Mesendoderm (in vitro differentiated cells): ENCODE measurements around the gene HPN.
A peak's percentile ranks its signal among the peaks of the same experiment; 100 is the strongest.

Experiments
- DNase-seq: peaks from one replicate; pipeline ENCODE4 v3.0.0; 2013
- H2AK5ac ChIP-seq: 2 replicates; pipeline ENCODE4 v1.6.1; 2013; ENCODE audit warnings: low read length, inconsistent platforms
- H2BK120ac ChIP-seq: 2 replicates; pipeline ENCODE4 v1.6.1; 2013; ENCODE audit warnings: low read depth, mild to moderate bottlenecking, low read length, moderate library complexity, mixed read lengths
- H2BK15ac ChIP-seq: replicated peaks from 2 replicates; pipeline ENCODE4 v1.6.1; 2013; ENCODE audit warnings: low read depth, mild to moderate bottlenecking, moderate library complexity
- H2BK5ac ChIP-seq: 2 replicates; pipeline ENCODE4 v1.6.1; 2013; ENCODE audit warnings: low read length, inconsistent platforms
- H3K18ac ChIP-seq: 2 replicates; pipeline ENCODE4 v1.6.1; 2013; ENCODE audit warnings: mild to moderate bottlenecking, low read length, mixed read lengths
- H3K23ac ChIP-seq: one replicate; pipeline ENCODE4 v1.6.1; 2013; ENCODE audit warnings: low read length
- H3K27ac ChIP-seq: 2 replicates; pipeline ENCODE4 v1.5.1; 2013; ENCODE audit warnings: low read depth, mild to moderate bottlenecking, inconsistent platforms, low read length, moderate library complexity
- H3K27me3 ChIP-seq: 2 replicates; pipeline ENCODE4 v1.6.1; 2013; ENCODE audit warnings: low read length, control low read depth, mild to moderate bottlenecking, inconsistent platforms; ENCODE audit not compliant: insufficient read depth, poor library complexity
- H3K36me3 ChIP-seq: 2 replicates; pipeline ENCODE4 v1.6.1; 2013; ENCODE audit warnings: low read length, inconsistent platforms; ENCODE audit not compliant: control insufficient read depth, insufficient read depth
- H3K4ac ChIP-seq: one replicate; pipeline ENCODE4 v1.6.1; 2013; ENCODE audit warnings: low read depth, mild to moderate bottlenecking, low read length, moderate library complexity
- H3K4me1 ChIP-seq: 2 replicates; pipeline ENCODE4 v1.6.1; 2013; ENCODE audit warnings: low read depth, low read length, inconsistent platforms; ENCODE audit not compliant: control insufficient read depth
- H3K4me2 ChIP-seq: 2 replicates; pipeline ENCODE4 v1.6.1; 2013; ENCODE audit warnings: low read length
- H3K4me3 ChIP-seq: 2 replicates; pipeline ENCODE4 v1.5.1; 2013; ENCODE audit warnings: mild to moderate bottlenecking, low read length
- H3K56ac ChIP-seq: one replicate; pipeline ENCODE4 v1.6.1; 2013; ENCODE audit warnings: low read length
- H3K79me1 ChIP-seq: 2 replicates; pipeline ENCODE4 v1.6.1; 2013; ENCODE audit warnings: low read length, inconsistent platforms
- H3K79me2 ChIP-seq: 2 replicates; pipeline ENCODE4 v1.6.1; 2013; ENCODE audit warnings: mild to moderate bottlenecking, low read length; ENCODE audit not compliant: control insufficient read depth, insufficient read depth
- H3K9ac ChIP-seq: 2 replicates; pipeline ENCODE4 v1.6.1; 2013; ENCODE audit warnings: low read length, inconsistent platforms
- H4K5ac ChIP-seq: one replicate; pipeline ENCODE4 v1.6.1; 2013; ENCODE audit warnings: low read length
- H4K8ac ChIP-seq: one replicate; pipeline ENCODE4 v1.6.1; 2013; ENCODE audit warnings: low read depth, mild to moderate bottlenecking, control low read depth, low read length, moderate library complexity
- WGBS: extraction: QIAGEN DNeasy Blood & Tissue Kit; methylation state at CpG from one replicate; pipeline ENCODE4 v1.1.7; 2013; ENCODE audit warnings: low lambda C conversion rate, missing lambda C conversion rate; ENCODE audit not compliant: insufficient coverage; ENCODE audit errors: extremely low coverage; 5-methylcytosine and 5-hydroxymethylcytosine counted together

The HPN gene

GRCh38 chr19:35106898-35107541 is 65.5 kb downstream of the HPN start:
- no peak overlapping the region for H3K18ac ChIP-seq
- H3K79me1 ChIP-seq, result no peaks in the 10 kb centered on the region
- no peak overlapping the region for H3K9ac ChIP-seq
- no CpG with 5 or more reads among the region's 2 CpGs for WGBS
- H3K4ac ChIP-seq, result no peak overlapping the region
- no peak overlapping the region for H2AK5ac ChIP-seq
- H3K4me3 ChIP-seq, result no peak overlapping the region
- H3K36me3 ChIP-seq, result no peaks in the 10 kb centered on the region
- no peak overlapping the region for H3K23ac ChIP-seq
- H2BK120ac ChIP-seq, result no peak overlapping the region
- H3K4me2 ChIP-seq, result no peak overlapping the region
- no peaks in the 10 kb centered on the region for H3K79me2 ChIP-seq
- no peak overlapping the region for H3K56ac ChIP-seq
- no peak overlapping the region for H2BK15ac ChIP-seq
- H3K4me1 ChIP-seq, result no peaks in the 10 kb centered on the region
- DNase-seq, result no peak
- H2BK5ac ChIP-seq, result no peak overlapping the region
- no peak overlapping the region for H4K5ac ChIP-seq
- no peak overlapping the region for H3K27ac ChIP-seq
- H3K27me3 ChIP-seq, result no peaks in the 10 kb centered on the region
- no peak overlapping the region for H4K8ac ChIP-seq

DNA sequence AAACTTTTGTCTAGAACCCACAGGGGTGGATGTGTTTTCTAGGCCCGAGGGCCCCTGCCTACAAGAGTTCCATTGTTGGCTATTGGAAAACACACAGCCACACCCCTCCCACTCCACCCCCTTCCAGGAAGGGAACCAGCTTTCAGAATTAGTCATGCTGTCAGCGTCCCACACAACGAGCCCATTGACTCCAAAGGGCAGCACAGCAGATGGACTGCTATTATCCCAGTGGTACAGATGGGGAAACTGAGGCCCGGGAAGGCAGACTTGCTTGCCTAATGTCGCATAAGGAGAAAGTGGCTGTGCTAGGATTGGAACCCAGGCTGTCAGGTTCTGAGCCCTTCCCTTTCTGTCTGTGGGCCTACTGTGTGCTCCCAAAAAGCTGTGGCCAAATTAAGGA is 66.0 kb downstream of the HPN start:
- H3K4me3 ChIP-seq, result no peak overlapping the region
- no peak overlapping the region for H4K8ac ChIP-seq
- H3K27me3 ChIP-seq, result no peaks in the 10 kb centered on the region
- H3K4ac ChIP-seq, result no peak overlapping the region
- H2AK5ac ChIP-seq, result no peak overlapping the region
- H3K23ac ChIP-seq, result no peak overlapping the region
- no peak overlapping the region for H3K27ac ChIP-seq
- H3K79me1 ChIP-seq, result no peaks in the 10 kb centered on the region
- H3K18ac ChIP-seq, result no peak overlapping the region
- no peak overlapping the region for H2BK5ac ChIP-seq
- DNase-seq, result no peak
- no CpG with 5 or more reads among the region's 5 CpGs for WGBS
- no peak overlapping the region for H3K9ac ChIP-seq
- H2BK15ac ChIP-seq, result no peak overlapping the region
- H2BK120ac ChIP-seq, result no peak overlapping the region
- no peaks in the 10 kb centered on the region for H3K4me1 ChIP-seq
- no peaks in the 10 kb centered on the region for H3K79me2 ChIP-seq
- no peak overlapping the region for H4K5ac ChIP-seq
- no peaks in the 10 kb centered on the region for H3K36me3 ChIP-seq
- no peak overlapping the region for H3K56ac ChIP-seq
- no peak overlapping the region for H3K4me2 ChIP-seq

- no peak overlapping the region for H3K9ac ChIP-seq
- no peaks in the 10 kb centered on the region for H3K27me3 ChIP-seq
- no peaks in the 10 kb centered on the region for H3K36me3 ChIP-seq
- H4K8ac ChIP-seq, result no peak overlapping the region
- no peaks in the 10 kb centered on the region for H3K4me1 ChIP-seq
- no peak overlapping the region for H3K4me3 ChIP-seq
- H3K27ac ChIP-seq, result no peak overlapping the region
- DNase-seq, result no peak
- no peak overlapping the region for H2BK5ac ChIP-seq
- no peak overlapping the region for H3K23ac ChIP-seq
- H2AK5ac ChIP-seq, result no peak overlapping the region
- no peak overlapping the region for H4K5ac ChIP-seq
- H2BK120ac ChIP-seq, result no peak overlapping the region
- H3K4ac ChIP-seq, result no peak overlapping the region
- no peak overlapping the region for H3K18ac ChIP-seq
- H3K79me1 ChIP-seq, result no peaks in the 10 kb centered on the region
- WGBS, result no CpG with 5 or more reads among the region's 11 CpGs
- H3K79me2 ChIP-seq, result no peaks in the 10 kb centered on the region
- no peak overlapping the region for H2BK15ac ChIP-seq
- H3K4me2 ChIP-seq, result no peak overlapping the region
- H3K56ac ChIP-seq, result no peak overlapping the region
These were observed 67.2 kb downstream of the HPN start for GRCh38 chr19:35108730-35109129.

DNA sequence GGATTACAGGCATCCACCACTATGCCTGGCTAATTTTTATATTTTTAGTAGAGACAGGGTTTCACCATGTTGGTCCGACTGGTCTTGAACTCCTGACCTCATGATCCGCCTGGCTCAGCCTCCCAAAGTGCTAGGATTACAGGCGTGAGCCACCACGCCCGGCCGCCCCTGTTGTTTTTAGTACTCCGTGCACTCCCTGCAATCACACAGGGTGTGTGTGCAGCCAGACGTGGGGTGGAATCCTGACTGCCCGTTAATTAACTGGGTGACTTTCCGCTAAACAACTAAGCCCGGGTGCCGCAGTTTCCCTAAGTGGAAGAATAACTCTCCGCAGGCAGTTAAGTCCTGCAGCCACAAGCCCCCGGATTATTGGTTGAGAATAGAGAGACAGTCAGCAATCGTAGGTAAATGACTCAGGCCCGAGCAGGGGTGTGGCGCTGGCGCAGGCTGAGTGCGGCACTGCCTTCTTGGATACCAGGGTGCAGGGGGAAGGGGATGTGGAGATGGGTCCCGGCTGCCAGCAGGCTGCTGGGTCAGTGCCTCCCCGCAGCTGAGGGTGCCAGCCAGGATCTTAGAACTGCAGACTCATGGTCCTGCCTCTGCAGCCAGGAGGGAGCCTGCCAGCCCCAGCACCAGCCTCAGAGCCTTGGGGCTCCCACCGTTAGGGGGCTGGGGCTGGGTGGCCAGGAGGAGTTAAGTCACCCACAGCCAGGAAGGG is 68.0 kb downstream of the HPN start:
- DNase-seq, result no peak
- Histone ChIP-seq H3K79me1 (no peaks in the 10 kb centered on the region), H3K4me1 (no peaks in the 10 kb centered on the region)

DNA sequence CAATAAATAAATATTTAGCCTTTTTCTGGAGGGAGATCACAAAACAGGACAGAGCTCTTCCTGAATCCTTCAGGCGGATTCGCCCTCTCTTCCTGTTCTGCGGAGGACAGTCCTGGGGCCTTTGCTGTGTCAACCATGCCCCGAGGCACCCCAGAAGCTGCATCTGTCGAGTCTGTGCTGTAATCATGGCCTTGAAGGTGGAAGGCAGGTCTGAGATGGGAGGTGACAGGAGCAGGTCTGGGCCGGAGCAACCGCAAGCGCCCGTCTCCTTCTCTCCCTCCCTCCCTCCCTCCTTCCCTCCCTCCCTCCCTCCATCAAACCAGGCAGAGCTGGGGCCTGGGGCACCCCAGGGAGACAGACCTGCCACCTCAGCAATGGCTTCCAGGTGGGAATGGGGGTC is 69.5 kb downstream of the HPN start:
- peak; percentile 36 for DNase-seq
- Histone ChIP-seq H2BK120ac (no peak overlapping the region), H3K4me1 (peaks cover 2% of the 10 kb centered on the region), H3K9ac (no peak overlapping the region), H3K4me3 (no peak overlapping the region), H3K27me3 (no peaks in the 10 kb centered on the region), H4K5ac (no peak overlapping the region), H4K8ac (no peak overlapping the region), H2BK5ac (no peak overlapping the region), H2BK15ac (no peak overlapping the region), H3K56ac (peak overlapping the region; percentile 64), H3K4ac (no peak overlapping the region), H3K36me3 (no peaks in the 10 kb centered on the region), H3K79me1 (no peaks in the 10 kb centered on the region), H3K18ac (no peak overlapping the region), H3K79me2 (no peaks in the 10 kb centered on the region), H3K27ac (no peak overlapping the region), H2AK5ac (no peak overlapping the region), H3K4me2 (no peak overlapping the region), H3K23ac (no peak overlapping the region)
- WGBS, result no CpG with 5 or more reads among the region's 9 CpGs

More for the DNA sequence above, 68.0 kb downstream of the HPN start:
- H3K36me3 ChIP-seq, result no peaks in the 10 kb centered on the region
- no peak overlapping the region for H3K4me3 ChIP-seq
- no peak overlapping the region for H3K23ac ChIP-seq
- no peak overlapping the region for H2BK120ac ChIP-seq
- no peak overlapping the region for H3K9ac ChIP-seq
- no peak overlapping the region for H3K18ac ChIP-seq
- H4K8ac ChIP-seq, result no peak overlapping the region
- no CpG with 5 or more reads among the region's 22 CpGs for WGBS
- no peak overlapping the region for H2BK15ac ChIP-seq
- no peak overlapping the region for H3K4ac ChIP-seq
- no peak overlapping the region for H3K56ac ChIP-seq
- no peak overlapping the region for H2AK5ac ChIP-seq
- no peak overlapping the region for H4K5ac ChIP-seq
- H3K4me2 ChIP-seq, result no peak overlapping the region
- H3K27me3 ChIP-seq, result no peaks in the 10 kb centered on the region
- H3K27ac ChIP-seq, result no peak overlapping the region
- no peak overlapping the region for H2BK5ac ChIP-seq
- no peaks in the 10 kb centered on the region for H3K79me2 ChIP-seq
